Fibroblast of peridontal ligament (primary cell): ENCODE data around the gene ARHGAP8.

Experiments
- DNase-seq: peaks from one replicate; pipeline ENCODE4 v3.0.0-alpha.2; 2010; ENCODE audit errors: extremely low read depth

ARHGAP8 gene

GRCh38 chr22:44752285-44753188, at the start of gene ARHGAP8:
Gene ARHGAP8, plus strand, starts transcription at chr22:44752575. Its CDS starts 33,953 bp downstream, at chr22:44786528.
- no peak for DNase-seq

GRCh38 chr22:44703255-44703870, 49.0 kb upstream of the ARHGAP8 start:
- no peak for DNase-seq

GRCh38 chr22:44704159-44705021, 48.0 kb upstream of the ARHGAP8 start:
- DNase-seq: no peak

GRCh38 chr22:44705022-44705297, 47.4 kb upstream of the ARHGAP8 start:
- DNase-seq: no peak

DNA sequence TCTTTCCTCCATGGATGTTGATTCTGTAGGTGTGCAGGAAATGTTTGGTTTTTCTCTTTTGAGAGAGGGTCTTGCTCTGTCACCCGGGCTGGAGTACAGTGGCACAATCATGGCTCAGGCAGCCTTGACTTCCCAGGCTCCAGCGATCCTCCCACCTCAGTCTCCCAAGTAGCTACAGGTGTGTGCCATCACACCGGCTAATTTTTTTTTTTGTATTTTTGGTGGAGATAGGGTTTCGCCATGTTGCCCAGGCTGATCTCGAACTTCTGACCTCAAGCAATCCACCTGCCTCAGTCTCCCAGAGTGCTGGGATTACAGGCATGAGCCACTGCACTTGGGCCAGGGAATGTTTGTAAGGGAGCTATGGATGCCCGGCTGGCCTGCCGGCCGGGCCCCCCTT, 45.9 kb upstream of the ARHGAP8 start:
- DNase-seq: no peak

GRCh38 chr22:44707178-44707577, 45.2 kb upstream of the ARHGAP8 start:
- no peak for DNase-seq

GRCh38 chr22:44707752-44708151, 44.6 kb upstream of the ARHGAP8 start:
- DNase-seq: no peak

DNA sequence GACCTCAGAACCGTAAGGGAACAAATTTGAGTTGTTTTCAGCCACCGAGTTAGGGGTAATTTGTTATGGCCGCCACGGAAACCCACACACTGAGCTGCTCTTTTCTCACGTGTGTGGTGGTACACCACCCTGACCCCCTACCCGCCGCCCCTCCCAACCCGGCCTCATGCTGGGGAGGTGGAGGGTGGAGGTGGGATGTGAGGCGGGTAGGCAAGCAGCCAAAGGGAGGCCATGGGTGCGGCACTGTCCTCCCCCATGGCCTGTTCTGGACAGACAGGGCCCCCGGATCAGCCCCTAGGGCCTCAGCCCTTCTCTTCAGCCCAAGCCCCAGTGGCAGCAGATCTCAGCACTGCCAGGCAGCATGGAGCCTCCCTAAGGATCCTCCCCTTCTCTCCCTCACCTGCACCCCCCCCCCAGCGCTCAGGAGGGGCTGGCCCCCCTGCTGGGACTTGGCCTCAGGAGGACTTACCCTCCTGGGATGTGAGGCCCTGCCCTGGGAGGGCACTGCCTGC, 42.4 kb upstream of the ARHGAP8 start:
- no peak for DNase-seq

DNA sequence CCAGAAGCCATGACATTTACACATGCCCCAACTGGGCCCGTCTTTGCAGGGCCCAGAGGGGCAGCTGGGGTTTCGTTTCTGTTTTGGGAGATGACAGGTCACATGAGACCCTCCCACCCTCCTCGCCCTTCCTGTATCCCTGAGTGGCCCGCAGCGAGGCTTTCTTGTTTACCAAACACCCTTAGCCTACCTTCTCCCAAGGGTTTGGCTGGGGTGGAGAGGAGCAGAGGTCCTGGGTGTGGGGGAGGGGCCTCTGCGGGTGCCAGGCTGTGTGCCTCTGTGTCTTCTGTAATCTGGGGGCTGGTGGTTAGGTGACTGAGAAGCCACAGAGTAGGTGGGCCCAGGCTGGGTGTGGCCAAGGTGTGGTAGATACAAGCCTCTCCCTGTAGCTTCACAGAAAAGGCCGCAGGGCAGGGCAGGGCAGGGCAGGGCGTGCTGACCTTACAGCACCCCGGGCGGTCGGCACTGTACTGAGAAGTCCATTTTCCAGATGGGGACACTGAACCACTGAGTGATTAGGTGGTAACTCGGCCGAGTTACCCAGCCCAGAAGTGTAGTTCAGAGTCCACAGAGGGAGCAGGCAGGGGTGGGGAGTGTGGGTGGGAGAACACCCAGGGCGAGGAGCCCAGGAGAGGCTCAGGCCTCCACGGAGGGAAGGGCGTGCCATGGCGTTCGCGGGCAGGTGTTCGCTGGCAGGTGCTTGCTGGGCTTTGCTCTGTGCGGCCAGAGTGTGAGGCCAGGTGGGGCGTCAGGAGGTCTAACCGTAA, 41.7 kb upstream of the ARHGAP8 start:
- DNase-seq: no peak

GRCh38 chr22:44711241-44711560, 41.2 kb upstream of the ARHGAP8 start:
- no peak for DNase-seq

DNA sequence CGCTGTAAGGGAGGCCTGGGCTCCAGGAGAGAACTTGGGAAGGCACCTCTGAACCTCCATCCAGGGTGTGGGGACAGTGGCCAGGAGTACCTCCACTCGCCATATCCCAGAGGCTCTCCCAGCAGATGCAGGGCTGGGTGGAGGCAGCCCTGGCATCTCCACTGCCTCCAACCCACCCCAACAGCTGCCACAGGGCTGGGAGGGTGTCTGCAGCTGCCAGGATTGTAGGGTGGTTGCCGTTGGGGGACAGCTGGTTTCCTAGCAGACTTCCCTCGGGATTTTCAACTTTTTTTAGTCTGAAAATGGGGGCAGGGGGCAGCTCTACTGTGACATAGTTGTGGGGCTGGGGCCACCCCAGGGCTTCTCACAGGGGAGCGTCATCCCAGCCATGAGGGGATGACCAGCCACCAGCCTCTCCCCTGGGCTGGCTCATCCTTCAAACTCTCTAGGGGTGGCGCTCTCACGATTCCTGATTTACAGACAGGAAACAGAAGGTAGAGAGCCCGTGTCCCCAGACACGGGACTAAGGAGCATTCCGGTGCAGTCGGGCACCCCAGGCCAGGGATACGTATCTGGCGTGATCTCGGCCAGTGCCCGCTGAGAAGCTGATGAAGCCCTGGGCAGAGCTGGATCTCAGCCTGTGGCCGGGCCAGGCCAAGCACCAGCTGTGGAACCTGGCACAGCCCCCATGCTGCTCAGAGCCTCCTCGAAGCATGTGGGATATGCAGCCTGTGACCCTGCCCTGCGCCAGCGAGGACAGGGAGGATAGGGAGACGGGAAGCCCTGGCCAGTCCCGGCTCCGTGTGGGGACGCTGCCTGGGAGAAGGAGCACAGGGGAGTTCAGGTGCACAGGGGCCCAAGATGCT, 40.5 kb upstream of the ARHGAP8 start:
- DNase-seq: no peak

- no peak for DNase-seq
Observed at GRCh38 chr22:44712962-44713361, 39.4 kb upstream of the ARHGAP8 start.

GRCh38 chr22:44714703-44715350, 37.5 kb upstream of the ARHGAP8 start:
- no peak for DNase-seq

DNA sequence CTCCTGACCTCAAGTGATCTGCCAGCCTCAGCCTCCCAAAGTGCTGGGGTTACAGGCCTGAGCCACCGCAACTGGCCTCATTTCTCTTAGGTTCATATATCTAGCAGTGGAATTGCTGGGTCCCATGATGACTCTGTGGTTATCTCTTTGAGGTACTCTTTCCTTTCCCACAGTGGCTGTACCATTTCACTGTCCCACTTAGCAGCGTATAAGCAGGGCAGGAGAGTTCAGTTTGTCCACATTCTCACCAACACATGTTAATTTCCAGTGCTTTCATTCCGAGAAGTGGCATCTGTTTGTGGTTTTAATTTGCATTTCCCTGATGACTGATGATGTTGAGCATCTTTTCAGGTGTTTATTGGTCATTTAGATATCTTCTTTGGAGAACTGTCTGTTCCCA, 34.0 kb upstream of the ARHGAP8 start:
- no peak for DNase-seq

GRCh38 chr22:44719586-44720368, 32.6 kb upstream of the ARHGAP8 start:
- DNase-seq: no peak

DNA sequence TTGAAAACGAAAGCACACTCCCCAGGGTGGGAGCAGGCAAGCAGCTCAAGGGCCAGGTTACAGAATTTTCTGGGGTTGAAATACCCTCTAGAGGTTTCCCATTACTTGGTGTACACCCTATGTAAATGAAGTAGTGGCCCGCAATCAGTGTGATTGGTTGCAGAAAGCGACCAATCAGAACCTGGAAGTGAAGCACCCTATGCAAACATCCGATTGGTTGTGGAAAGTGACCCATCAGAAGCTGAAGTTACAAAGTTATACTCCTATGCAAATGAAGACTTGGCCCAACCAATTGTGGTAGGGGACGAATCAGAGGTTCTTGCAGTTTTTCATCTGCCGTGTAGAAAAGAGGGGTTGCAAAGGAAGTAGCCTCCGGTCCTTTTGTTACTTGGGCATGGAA, 31.2 kb upstream of the ARHGAP8 start:
- DNase-seq: no peak

GRCh38 chr22:44722611-44723010, 29.8 kb upstream of the ARHGAP8 start:
- DNase-seq: no peak

DNA sequence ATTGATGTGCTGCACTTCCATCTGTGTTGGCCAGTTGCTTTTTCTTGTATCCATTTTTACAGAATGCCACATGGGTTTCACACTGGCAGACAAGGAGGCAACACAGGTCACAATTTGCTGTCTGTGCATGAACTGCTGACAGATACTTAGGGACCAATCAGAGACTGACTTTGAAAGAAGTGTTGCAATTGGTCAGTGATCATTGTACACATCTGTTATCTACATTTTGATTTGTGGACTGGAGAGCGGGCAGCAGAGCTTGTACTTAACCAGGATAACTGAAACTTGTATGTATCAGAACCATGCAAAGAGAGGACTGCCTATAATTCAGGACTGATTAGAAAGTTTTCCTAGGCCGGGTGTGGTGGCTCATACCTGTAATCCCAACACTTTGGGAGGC, 28.6 kb upstream of the ARHGAP8 start:
- DNase-seq: peak; percentile 46

GRCh38 chr22:44724416-44724815, 28.0 kb upstream of the ARHGAP8 start:
- no peak for DNase-seq
